Measurements from ENCODE around the gene HK2.

GRCh38 chr2:74894272-74894981, 60.5 kb downstream of the HK2 start:
- TF ChIP-seq CTCF (IDR thresholded peaks at IDR 0.05): no peak
- no peak for TF ChIP-seq POLR2A (IDR thresholded peaks at IDR 0.05)
- TF ChIP-seq EP300 (IDR thresholded peaks at IDR 0.05): no peak
